GM23338 (cell line): ENCODE results near the gene ZNF222.

ENCODE experiments used
- CREB1 ChIP-seq: fragments of 250-450 bp; sonication (Bioruptor Pico); IDR thresholded peaks from 2 replicates; pipeline ENCODE4 v1.5.0; 2020; ENCODE audit warnings: low read depth, mild to moderate bottlenecking, moderate library complexity
- CTCF ChIP-seq, 2 experiments: fragments of 200-600 bp in 1 of 2; sonication (generic) in 1 of 2; conservative IDR thresholded peaks; 2 replicates each; pipeline versions ENCODE4 v1.5.1 to v1.6.1; 2016 to 2017; ENCODE audit warnings: antibody characterized with exemption in 2 of 2, low read depth in 2 of 2, mild to moderate bottlenecking in 2 of 2, moderate library complexity in 1 of 2
- ETS1 ChIP-seq: IDR thresholded peaks from 2 replicates; pipeline ENCODE4 v1.6.1; 2016; ENCODE audit warnings: antibody characterized with exemption
- EZH2 ChIP-seq: fragments of 200-600 bp; sonication (generic); IDR thresholded peaks from one replicate; pipeline ENCODE4 v1.8.0; 2017; ENCODE audit warnings: antibody characterized with exemption, mild to moderate bottlenecking, low read depth; ENCODE audit not compliant: unreplicated experiment
- EZH2phosphoT487 ChIP-seq: fragments of 200-600 bp; sonication (generic); IDR thresholded peaks from one replicate; pipeline ENCODE4 v1.8.1; 2018; ENCODE audit warnings: antibody characterized with exemption; ENCODE audit not compliant: unreplicated experiment
- JUNB ChIP-seq: IDR thresholded peaks from one replicate; pipeline ENCODE4 v1.6.1; 2016; ENCODE audit warnings: antibody characterized with exemption; ENCODE audit not compliant: unreplicated experiment
- POLR2AphosphoS5 ChIP-seq: IDR thresholded peaks from 2 replicates; pipeline ENCODE4 v1.6.1; 2016; ENCODE audit warnings: antibody characterized with exemption, low read depth
- STAT1 ChIP-seq: IDR thresholded peaks from one replicate; pipeline ENCODE4 v1.6.1; 2016; ENCODE audit warnings: antibody characterized with exemption; ENCODE audit not compliant: unreplicated experiment
- ZNF114 ChIP-seq: fragments of 250-450 bp; sonication (Bioruptor Pico); IDR thresholded peaks from 2 replicates; pipeline ENCODE4 v1.5.0; 2020; ENCODE audit warnings: mild to moderate bottlenecking, moderate library complexity
- ZNF331 ChIP-seq: fragments of 250-450 bp; sonication (Bioruptor Pico); IDR thresholded peaks from 2 replicates; pipeline ENCODE4 v1.5.0; 2020; ENCODE audit warnings: low read depth, mild to moderate bottlenecking, moderate library complexity
- ZNF462 ChIP-seq: fragments of 250-450 bp; sonication (Bioruptor Pico); IDR thresholded peaks from 2 replicates; pipeline ENCODE4 v1.5.0; 2020; ENCODE audit warnings: mild to moderate bottlenecking, moderate library complexity
- TF ChIP-seq, protein P1 (sequence below): IDR thresholded peaks from one replicate; pipeline ENCODE4 v1.6.1; 2018; ENCODE audit warnings: antibody characterized with exemption; ENCODE audit not compliant: unreplicated experiment

DNA sequence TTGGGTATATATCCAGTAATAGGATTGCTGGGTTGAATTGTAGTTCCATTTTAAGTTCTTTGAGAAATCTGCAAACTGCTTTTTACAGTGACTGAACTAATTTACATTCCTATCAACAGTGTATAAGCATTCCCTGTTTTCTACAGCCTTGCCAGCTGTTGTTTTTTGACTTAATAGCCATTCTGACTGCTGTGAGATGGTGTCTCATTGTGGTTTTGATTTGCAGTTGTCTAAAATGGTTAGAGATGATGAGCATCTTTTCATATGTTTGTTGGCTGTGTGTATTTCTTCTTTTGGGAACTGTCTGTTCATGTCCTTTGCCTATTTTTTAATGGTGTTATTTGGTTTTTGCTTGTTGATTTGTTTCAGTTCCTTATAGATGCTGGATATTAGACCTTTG is 4.0 kb upstream of the ZNF222 start:
- no peak for TF ChIP-seq EZH2phosphoT487
- TF ChIP-seq CTCF (conservative IDR thresholded peaks at IDR 0.05; ENCODE audit: low read depth in 2 of 2) = no peak
- no peak for TF ChIP-seq POLR2AphosphoS5
- TF ChIP-seq EZH2 = no peak
- no peak for TF ChIP-seq JUNB
- TF ChIP-seq, protein P1, sequence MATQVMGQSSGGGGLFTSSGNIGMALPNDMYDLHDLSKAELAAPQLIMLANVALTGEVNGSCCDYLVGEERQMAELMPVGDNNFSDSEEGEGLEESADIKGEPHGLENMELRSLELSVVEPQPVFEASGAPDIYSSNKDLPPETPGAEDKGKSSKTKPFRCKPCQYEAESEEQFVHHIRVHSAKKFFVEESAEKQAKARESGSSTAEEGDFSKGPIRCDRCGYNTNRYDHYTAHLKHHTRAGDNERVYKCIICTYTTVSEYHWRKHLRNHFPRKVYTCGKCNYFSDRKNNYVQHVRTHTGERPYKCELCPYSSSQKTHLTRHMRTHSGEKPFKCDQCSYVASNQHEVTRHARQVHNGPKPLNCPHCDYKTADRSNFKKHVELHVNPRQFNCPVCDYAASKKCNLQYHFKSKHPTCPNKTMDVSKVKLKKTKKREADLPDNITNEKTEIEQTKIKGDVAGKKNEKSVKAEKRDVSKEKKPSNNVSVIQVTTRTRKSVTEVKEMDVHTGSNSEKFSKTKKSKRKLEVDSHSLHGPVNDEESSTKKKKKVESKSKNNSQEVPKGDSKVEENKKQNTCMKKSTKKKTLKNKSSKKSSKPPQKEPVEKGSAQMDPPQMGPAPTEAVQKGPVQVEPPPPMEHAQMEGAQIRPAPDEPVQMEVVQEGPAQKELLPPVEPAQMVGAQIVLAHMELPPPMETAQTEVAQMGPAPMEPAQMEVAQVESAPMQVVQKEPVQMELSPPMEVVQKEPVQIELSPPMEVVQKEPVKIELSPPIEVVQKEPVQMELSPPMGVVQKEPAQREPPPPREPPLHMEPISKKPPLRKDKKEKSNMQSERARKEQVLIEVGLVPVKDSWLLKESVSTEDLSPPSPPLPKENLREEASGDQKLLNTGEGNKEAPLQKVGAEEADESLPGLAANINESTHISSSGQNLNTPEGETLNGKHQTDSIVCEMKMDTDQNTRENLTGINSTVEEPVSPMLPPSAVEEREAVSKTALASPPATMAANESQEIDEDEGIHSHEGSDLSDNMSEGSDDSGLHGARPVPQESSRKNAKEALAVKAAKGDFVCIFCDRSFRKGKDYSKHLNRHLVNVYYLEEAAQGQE = no peak
- no peak for TF ChIP-seq ZNF462 (CRISPR knock-in tag)
- TF ChIP-seq CREB1 (CRISPR knock-in tag) = no peak
- TF ChIP-seq STAT1 = no peak
- no peak for TF ChIP-seq ZNF114 (CRISPR knock-in tag)
- TF ChIP-seq ETS1 = no peak
- no peak for TF ChIP-seq ZNF331 (CRISPR knock-in tag)
